HG02943 (cell line): Measurements from ENCODE around the gene TMEM63C.

Experiments used
- ATAC-seq: cut with Tn5 transposase; IDR thresholded peaks from one replicate; pipeline ENCODE4 v1.9.1; 2021; ENCODE audit warnings: mild to moderate bottlenecking, low read depth, moderate library complexity; ENCODE audit not compliant: unreplicated experiment

The TMEM63C gene, protein sequence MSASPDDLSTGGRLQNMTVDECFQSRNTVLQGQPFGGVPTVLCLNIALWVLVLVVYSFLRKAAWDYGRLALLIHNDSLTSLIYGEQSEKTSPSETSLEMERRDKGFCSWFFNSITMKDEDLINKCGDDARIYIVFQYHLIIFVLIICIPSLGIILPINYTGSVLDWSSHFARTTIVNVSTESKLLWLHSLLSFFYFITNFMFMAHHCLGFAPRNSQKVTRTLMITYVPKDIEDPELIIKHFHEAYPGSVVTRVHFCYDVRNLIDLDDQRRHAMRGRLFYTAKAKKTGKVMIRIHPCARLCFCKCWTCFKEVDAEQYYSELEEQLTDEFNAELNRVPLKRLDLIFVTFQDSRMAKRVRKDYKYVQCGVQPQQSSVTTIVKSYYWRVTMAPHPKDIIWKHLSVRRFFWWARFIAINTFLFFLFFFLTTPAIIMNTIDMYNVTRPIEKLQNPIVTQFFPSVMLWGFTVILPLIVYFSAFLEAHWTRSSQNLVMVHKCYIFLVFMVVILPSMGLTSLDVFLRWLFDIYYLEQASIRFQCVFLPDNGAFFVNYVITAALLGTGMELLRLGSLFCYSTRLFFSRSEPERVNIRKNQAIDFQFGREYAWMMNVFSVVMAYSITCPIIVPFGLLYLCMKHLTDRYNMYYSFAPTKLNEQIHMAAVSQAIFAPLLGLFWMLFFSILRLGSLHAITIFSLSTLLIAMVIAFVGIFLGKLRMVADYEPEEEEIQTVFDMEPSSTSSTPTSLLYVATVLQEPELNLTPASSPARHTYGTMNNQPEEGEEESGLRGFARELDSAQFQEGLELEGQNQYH

DNA sequence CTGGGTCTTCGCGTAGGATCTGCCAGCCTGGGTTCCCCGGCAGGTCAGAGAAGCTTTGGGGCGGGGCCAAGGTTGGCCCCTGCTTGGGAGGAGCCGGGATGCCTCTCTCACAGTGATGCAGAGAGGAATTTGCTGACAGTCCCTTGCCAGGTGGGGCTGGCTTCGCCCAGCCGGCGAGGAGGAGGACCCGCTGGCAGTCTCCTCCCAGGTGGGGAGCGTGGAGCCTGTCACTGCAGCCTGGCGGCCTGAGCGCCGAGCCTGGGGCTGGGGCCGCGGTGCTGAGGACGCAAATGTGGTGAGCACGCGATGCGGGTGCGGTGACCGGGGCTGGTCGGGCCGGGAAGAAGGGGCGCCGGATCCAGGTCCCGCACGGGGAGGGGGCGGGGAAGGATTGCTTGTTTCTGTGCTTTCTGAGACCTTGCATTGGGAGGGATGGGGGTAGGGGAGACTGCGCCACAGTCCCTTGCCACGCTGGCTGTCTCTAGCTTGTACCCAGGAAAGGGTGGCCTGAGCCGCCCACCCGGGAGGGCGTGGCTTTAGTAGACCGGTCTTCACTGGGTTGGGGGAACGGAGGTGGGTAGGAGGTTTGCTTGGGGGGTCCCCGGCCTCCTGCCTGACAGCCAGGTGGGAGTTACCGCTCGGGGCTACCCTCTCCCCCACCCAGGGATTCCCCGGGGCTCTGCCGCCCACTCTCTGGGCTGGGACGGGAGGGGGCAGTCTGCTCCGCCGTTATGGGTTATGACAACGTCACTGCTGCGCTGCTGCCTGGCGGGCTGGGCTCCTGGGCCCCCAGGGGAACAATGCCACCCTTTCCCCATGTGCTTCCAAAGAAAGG lies at the start of gene TMEM63C:
Gene TMEM63C (plus strand): TSS at position 196 of the 835 bp plus-strand sequence. CDS start 37,016 bp downstream, outside the sequence.
- ATAC-seq, result peak; percentile 61

DNA sequence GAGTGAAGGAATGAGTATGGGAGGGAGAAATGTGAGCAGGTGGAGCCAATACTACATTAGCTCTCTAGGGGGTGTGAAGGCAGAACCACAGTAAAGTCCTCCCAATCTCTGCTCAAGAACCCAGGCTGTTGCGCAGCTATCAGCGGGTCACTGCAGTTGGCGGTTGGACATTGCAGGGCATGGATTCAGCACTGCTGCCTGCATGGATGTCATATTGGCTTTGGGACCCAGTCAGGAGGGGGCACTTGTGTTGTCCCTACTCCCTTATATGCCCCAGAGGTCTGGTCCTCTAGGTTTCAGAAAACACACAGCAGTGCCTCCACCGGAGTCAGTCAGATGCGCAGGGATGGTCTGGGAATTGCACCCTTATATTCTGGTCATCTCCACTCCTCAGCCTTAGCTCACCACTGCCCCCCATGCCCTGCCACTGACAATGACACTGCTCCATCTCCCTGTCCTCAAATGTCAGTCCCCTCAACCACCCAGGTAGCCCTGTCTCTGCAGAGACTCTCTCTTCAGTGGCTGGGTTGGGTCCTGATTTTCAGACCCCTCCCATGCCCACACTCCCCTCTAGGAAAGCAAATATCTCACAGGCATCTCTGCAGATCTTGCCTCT lies 49.6 kb upstream of the TMEM63C start:
- ATAC-seq, result no peak

DNA sequence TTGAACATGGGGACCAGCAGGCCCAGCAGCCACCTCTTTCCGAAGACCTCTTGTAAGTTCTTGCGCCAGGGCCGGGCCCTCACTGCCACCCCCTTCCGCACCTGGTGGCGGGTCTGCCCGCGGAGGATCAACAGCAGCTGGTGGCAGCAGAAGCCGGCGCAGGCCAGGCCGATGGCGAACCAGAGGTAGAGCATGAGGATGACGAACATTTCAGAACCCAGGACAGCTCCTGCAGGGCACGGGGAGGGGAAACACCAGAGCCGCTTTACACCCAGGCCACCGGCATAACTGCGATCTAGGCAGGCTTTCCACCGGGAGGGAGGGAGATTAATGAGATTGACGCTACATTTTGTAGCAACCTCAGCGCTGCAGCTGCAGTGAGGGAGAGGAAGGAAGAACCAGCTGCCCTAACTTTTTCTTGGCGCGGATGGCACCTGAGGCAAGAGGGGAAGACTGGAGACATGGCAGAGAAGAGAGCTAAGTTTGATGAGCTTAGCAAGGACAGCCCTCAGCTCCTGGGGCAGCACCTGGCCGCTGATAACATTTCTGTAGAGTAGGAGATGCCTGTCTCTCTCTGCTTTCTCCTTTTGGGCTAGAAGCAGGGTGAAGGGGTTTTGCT lies 47.8 kb upstream of the TMEM63C start:
- no peak for ATAC-seq

DNA sequence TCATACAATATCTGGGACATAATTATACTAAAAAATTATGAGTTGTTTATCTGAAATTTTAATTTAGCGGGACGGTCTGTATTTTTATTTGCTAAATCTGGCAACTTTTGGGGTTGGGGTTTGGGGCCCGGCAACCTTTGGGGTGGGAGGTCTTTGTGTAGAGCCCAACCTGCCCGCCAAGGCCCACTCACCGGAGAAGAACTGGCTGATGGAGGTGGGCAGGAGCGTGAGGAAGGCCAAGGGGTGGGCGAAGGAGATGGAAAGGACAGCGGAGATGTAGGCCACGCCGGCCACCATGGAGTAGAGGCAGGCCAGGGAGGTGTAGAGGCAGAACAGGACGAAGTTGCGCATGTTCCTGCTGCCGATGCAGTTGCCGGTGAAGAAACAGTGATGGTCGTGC lies 42.6 kb upstream of the TMEM63C start:
- no peak for ATAC-seq

DNA sequence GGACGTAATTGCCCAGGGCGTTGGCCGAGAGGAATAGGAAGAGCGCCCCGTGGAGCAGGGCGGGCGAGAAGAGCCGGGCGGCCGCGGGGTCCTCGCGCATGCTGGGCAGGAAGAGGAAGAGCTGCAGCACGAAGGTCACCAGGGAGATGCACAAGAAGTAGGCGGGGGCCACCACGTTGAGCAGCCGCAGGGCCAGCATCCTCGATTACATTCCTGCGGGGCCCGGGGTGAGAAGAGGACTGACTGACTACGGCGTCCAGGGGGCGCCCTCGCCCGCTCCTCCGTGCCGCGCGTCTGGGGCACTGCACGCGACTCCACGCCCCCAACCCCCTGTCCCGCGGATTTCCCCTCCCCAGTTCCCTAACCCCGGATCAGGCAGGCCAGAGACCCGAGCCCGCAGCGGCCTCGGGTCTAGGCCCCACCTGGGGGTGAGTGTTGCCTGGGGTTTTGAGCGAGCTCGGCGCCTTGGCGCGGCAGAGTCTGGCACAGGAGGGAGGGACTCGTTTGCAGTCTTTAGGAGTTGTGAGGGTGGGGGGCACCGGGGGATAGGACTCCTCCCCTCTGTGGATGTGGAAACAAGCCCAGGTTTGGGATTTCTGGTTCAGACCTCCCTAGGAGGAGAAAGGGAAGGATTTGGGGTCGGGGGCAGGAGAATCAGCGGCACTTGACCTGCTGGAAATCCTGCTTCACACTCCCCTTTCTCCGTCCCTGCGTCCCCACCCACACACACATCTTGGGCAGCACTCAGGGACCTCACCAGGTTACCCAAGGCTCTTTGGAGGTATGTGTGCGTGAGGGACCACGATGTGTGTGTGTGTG lies 41.8 kb upstream of the TMEM63C start:
- no peak for ATAC-seq

DNA sequence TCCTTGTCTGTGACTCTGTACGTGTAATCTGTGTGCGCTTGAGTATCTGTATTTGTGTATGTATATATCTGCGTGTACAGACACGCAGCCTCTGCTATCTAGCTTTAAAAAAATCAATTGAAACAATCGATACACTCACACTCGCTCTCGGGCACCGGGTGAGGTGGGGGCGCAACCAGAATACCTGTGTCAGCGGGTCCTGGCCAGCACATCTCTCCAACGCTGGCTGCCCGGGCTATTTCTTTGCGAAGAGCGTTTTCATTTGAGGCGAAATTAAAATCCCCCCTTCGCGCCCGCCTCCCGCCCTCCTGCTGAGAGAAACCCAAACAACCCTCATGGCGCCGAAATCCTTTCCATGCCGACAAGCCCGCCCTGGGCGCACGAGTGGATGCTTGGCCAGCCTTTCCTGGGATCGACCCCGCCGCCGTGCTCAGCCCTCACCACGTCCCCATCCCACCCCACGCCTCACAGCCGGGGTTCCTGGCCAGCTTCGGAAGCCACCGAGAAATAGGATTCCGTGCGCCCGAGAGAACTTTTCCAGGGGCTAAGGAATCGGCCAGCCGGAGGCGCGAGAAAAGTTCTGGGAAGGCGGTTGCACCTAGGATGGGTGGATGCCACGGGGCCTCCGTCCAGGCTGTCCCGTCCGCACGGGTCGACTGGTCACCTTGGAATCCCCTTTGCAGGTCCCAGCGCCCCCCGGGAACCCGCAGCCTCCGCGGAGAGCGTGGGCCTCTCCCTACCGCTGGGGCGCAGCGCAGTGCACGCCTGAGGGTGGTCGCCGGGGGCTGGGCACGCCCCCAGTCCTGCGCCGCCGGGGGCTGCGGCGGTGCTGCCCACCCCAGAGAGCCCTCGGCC lies 41.0 kb upstream of the TMEM63C start:
- no peak for ATAC-seq

DNA sequence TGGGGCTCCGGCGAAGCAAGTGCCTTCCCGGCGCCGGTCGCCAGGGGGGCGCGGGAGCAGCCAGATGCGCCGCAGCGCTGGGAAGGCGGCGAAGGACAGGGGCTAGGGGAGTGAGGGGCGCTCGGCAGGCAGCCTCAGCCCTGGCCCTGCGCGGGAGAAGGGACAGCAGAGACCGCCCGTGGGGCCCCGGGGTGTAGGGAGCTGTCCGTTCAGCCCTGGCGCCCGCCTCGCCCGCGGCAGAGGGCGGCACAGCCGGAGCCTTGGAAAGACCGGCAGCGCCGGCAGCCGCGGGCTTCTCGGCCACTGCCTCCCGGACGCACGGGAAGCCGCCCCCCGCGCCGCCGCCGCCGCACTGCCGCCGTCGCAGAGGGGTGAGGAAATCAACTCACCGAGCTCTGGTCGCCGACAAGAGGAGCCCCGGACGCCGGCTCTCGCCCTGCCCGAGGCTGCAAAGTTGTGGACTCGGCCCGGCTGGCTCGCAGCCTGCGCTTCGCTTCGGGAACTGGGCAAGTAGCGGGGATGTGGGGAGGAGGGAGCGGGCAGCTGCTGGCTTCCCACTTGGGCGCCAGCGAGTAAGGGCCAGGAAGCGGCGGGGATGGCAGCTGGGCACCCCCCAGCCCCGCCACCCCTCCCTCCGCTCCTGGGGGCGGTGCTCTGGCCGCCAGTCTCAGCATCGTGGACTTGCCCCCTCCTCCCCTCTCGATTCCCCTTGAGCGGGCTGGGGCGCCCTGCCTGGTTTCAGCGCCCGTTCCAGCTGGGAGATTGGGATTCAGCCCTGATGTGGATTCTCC lies 40.2 kb upstream of the TMEM63C start, which contains the start of gene ZDHHC22:
Gene ZDHHC22 (minus strand): TSS at position 578 of the 791 bp plus-strand sequence. CDS start 2,053 bp downstream, outside the sequence.
- ATAC-seq, result no peak

DNA sequence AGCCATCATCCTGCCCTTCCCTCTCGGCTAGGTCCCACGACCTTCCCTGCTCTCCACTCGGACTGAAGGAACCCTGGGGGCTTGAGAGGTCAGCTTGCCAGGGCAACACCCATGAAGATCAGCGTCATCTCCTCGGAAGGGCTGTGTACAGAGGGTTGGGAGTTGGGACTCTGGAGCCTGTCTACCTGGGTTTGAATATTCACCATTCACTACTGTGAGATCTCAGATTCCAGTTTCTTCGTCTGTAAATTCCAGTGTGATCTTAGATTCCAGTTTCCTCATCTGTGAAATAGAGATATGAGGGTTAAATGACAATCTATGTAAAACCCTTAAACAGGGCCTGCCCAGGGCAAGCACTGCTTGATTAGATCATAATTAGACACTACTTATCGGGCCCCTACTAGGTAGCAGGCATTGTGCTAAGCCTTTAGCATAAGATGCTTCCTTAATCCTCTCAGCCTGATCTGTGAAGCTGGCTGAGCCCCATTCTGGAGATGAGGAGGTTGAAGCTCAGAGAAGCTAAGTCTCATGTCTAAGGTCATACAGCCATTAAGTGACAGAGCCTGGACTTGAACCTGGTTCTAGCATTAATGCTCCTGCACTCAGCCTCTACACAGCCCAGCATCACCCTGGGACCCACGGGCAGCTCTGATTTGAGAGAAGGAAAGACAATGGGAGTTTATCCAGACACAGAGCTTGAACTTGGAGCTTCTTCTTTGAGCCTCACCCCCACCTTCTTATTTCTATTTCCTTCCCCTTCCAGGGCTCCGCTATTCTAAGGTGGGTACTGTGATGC lies 39.4 kb upstream of the TMEM63C start:
- ATAC-seq, result no peak

DNA sequence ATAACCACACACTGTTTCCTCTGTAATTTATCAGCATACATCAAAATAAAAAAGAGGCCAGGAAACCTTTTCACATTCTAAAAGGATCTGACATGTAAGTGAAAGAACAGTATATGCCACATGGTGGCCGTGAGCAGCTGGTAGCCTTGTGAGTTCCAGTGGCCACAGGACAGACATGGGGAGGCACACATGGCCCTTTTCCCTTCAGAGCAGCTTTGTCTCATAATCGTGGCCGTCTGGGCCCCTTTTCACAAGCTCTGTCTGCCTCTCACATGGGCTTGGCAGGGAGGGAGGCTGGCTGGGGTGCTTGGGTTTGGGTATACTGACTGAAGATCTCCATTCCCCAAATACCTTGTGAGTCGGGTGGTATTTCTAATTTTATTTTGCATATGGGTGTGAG lies 38.5 kb upstream of the TMEM63C start:
- ATAC-seq, result no peak

DNA sequence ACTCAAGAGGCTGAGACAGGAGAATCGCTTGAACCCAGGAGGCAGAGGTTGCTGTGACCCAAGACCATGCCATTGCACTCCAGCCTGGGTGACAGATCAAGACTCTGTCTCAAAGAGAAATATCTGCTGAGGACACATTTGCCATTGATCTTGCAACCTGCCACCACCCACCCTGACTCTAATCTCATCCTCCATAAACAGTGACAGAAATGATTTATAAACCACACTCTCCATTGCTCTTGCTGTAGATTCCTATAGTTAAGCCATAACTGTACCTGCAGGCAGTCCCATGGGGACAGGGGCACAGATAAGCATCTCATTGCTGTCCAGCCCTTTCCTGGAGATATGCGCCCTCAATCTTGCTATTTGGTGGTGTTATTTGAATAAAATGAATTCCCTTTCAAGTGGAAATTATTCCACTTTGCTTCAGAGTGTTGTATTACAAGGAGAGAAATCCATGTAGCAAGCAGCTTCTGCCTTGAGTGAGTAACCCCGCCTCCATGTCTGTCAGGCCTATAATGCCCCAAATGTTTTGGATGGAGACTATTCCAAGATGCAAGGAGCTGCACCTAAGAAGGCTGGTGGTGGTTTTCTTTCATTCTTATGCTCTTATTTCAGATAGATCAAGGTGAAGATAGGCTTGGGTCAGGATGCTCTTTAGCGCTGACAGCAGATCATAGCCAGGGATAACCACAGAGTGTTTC lies 37.0 kb upstream of the TMEM63C start:
- no peak for ATAC-seq

DNA sequence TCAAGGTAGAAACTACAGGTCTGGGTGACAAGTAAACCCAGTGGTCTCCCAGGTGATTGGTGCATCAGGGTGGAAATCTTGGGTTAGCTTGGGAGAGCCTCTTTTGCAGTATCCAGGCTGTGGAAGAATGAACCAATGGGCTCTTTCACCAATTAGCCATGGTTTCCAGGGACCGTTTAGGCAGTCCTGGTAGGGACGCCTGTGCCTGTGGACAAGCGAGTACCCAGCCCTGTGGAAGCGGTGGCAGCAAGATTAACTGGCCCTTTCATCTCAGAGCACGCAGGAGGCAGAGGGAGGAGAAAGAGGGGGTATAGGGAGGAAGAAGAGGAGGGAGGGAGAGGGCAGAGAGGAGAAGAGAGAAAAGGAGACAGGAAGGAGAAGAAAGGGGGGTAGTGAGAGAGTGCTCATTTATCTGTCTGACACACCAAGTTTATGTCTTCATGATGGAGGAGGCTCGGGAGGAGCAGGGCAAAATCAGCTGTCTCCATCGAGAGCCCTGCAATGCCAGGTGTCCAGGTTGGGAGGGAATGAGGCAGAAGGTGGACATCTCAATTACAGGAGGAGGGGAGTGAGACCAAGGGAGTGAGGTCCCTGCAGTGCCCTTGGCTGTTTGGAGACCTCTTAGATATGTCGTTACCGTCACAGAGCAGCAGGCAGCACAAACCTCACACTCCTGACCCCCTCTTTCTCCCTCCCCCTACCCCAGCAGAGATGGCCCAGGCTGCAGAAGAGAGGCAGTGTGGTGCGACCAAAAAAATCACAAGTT lies 35.4 kb upstream of the TMEM63C start:
- no peak for ATAC-seq

DNA sequence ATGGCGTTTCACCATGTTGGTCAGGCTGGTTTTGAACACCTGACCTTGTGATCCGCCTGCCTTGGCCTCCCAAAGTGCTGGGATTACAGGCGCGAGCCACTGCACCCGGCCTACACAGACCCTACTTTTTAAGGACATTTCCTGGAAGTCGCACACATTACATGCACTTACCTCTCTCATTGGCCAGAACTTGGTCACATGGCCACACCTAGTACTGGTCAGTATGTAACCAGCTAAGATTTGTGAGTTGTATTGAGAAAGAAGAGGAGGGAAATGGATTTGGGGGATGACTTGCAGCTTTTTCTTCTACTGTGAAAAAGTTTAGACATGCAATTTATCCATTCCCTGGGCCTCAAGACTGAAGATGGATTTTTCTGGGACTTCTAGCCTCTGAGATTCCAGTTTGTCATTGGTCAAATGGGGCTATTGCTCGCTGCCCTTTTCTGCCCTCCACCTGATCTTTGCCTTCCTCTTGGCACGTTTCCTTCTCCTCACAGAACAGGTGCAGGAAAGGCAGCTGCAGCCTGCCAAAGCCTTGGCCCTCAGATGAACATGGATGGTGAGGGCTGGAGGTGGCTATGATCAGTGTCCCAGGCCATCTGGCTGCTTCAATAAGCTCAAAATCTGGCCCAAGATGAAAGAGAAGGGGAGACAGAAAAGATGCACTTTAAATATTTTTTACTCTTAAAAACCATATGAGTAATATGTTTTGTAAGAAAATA lies 32.9 kb upstream of the TMEM63C start:
- ATAC-seq, result no peak

DNA sequence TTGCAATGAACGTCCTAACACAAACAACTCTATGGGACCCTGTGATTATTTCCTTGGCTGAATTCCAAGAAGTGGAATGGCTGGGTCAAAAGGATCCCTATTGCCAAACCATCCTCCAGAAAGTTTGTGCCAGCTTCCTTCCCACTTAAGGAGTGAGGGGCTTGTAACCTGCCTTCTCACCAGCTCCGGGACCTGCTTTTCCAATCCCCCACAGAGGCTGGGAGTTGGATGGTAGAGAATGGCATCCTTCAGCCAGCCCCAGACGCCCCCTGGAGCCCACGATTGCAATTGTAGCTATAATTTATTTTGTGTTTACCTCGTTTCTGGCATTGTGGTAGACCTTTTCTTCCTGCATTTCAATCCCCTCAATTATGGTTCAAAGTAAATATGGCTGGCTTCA lies 30.4 kb upstream of the TMEM63C start:
- no peak for ATAC-seq

DNA sequence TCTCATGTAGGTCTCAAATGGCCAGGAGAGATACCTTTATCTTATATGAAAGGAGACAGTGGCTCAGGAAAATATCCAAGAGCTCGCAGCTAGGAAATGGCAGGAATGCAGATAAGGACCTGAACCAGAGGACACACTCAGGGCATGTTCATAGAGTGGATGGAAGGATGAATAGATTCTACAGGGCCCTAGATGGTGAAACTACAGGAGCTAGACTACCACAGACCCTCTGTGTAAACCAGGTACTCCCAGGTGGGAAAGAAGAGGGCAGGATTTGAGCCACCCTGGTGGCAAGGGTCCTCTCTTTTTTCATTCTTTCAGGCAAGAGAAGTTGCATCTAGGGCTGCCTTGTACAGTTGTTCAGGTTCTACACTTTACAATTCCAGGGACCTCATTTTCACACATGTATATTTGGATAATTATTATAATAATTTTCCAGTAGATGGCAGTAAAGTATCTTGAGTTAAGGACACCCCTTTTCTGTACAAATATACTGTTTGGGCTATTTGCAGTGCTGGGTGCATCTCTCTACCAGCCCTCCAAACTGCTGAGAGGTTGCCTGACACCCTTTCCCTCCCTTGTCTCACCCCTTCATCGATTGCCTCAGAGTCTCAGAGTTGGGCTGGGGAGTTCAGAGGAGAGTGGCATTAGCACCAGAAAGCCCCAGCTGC lies 29.5 kb upstream of the TMEM63C start:
- ATAC-seq, result no peak
